Bronchial epithelial cell (primary cell): Measurements from ENCODE around the gene KRTAP1-5. TPM values are rescaled to one million over a fixed set of nuclear protein-coding genes. Genes with fewer than 3 reads are reported as not detected.

Experiments
- DNase-seq: peaks from one replicate; pipeline ENCODE4 v3.0.0-alpha.2; 2010; ENCODE audit warnings: low read depth
- FAIRE-seq: peaks from 2 replicates; lab custom pipeline; 2011; peaks lifted over from hg19 to GRCh38; lab: Jason Lieb, UNC
- H3K27me3 ChIP-seq: 2 replicates; pipeline ENCODE4 v1.5.1; 2011; ENCODE audit warnings: low read length; ENCODE audit not compliant: control insufficient read depth, insufficient read depth
- H3K36me3 ChIP-seq: 2 replicates; pipeline ENCODE4 v1.5.1; 2011; ENCODE audit warnings: low read length; ENCODE audit not compliant: control insufficient read depth, insufficient read depth
- H3K4me3 ChIP-seq: 2 replicates; pipeline ENCODE4 v1.5.1; 2011; ENCODE audit warnings: mild to moderate bottlenecking, low read depth, low read length, control low read depth
- CTCF ChIP-seq: IDR thresholded peaks from 2 replicates; pipeline ENCODE4 v1.5.1; 2011; ENCODE audit warnings: mild to moderate bottlenecking, moderate library complexity, low read length, control low read depth, inconsistent platforms; ENCODE audit not compliant: insufficient read depth, severe bottlenecking
- total RNA-seq: library from RNA; depleted of rRNA; stranded (reverse); fragments of >200 nt; gene quantifications from 2 replicates; pipeline ENCODE4 v1.2.1, GENCODE V29; 2014

The KRTAP1-5 gene
- total RNA-seq, 1 donor from 2014 or later, result not detected

GRCh38 chr17:40981115-40981514 is 45.9 kb downstream of the KRTAP1-5 start:
- DNase-seq, result no peak
- Histone ChIP-seq H3K4me3 (no peak overlapping the region), H3K36me3 (no peaks in the 10 kb centered on the region), H3K27me3 (no peaks in the 10 kb centered on the region)
- TF ChIP-seq CTCF, result no peak
- no peak for FAIRE-seq

GRCh38 chr17:40980596-40980995 is 46.4 kb downstream of the KRTAP1-5 start:
- peak; percentile 47 for FAIRE-seq

GRCh38 chr17:40980117-40980516 is 46.9 kb downstream of the KRTAP1-5 start:
- TF ChIP-seq CTCF, result no peak
- H3K4me3 ChIP-seq, result no peak overlapping the region
- FAIRE-seq (no peak), DNase-seq (no peak)
- H3K27me3 ChIP-seq, result no peaks in the 10 kb centered on the region
- H3K36me3 ChIP-seq, result no peaks in the 10 kb centered on the region

More at GRCh38 chr17:40980596-40980995, 46.4 kb downstream of the KRTAP1-5 start:
- Histone ChIP-seq H3K36me3 (no peaks in the 10 kb centered on the region), H3K4me3 (no peak overlapping the region), H3K27me3 (no peaks in the 10 kb centered on the region)
- DNase-seq, result no peak
- no peak for TF ChIP-seq CTCF

GRCh38 chr17:40978575-40979151 is 48.3 kb downstream of the KRTAP1-5 start:
- Histone ChIP-seq H3K4me3 (no peak overlapping the region), H3K36me3 (no peaks in the 10 kb centered on the region), H3K27me3 (no peaks in the 10 kb centered on the region)
- FAIRE-seq, result no peak
- DNase-seq, result peak; percentile 39
- no peak for TF ChIP-seq CTCF

Other genes with a start within 250 kb of the KRTAP1-5 start
- gene KRT27, start 244.7 kb downstream of the KRTAP1-5 start, total RNA-seq, result not detected in 2 replicates
- not detected in 2 replicates for gene KRT28, start 227.2 kb downstream of the KRTAP1-5 start, total RNA-seq
- 5.8 and 6.3 TPM in 2 replicates for gene KRT10, start 204.6 kb downstream of the KRTAP1-5 start, total RNA-seq
- not detected in 2 replicates for gene KRT12, start 160.0 kb downstream of the KRTAP1-5 start, total RNA-seq
- gene KRT20, start 142.0 kb downstream of the KRTAP1-5 start, total RNA-seq, result not detected in 2 replicates
- gene KRT23, start 89.6 kb downstream of the KRTAP1-5 start, total RNA-seq, result 12.9 and 29.4 TPM in 2 replicates
- not detected in 2 replicates for gene KRT39, start 60.3 kb downstream of the KRTAP1-5 start, total RNA-seq
- gene KRT40, start 42.9 kb downstream of the KRTAP1-5 start, total RNA-seq, result 0.13 TPM in 1 of 2 replicates, not detected in the other
- gene KRTAP3-3, start 33.0 kb downstream of the KRTAP1-5 start, total RNA-seq, result not detected in 2 replicates
- gene KRTAP3-2, start 27.3 kb downstream of the KRTAP1-5 start, total RNA-seq, result not detected in 2 replicates
- gene KRTAP3-1, start 18.1 kb downstream of the KRTAP1-5 start, total RNA-seq, result not detected in 2 replicates
- gene KRTAP1-4, start 3.0 kb upstream of the KRTAP1-5 start, total RNA-seq, result not detected in 2 replicates
- gene KRTAP1-3, start 7.7 kb upstream of the KRTAP1-5 start, total RNA-seq, result not detected in 2 replicates
- gene KRTAP1-1, start 14.2 kb upstream of the KRTAP1-5 start, total RNA-seq, result not detected in 2 replicates
- not detected in 2 replicates for gene KRTAP2-1, start 20.1 kb upstream of the KRTAP1-5 start, total RNA-seq
- gene KRTAP2-2, start 28.0 kb upstream of the KRTAP1-5 start, total RNA-seq, result not detected in 2 replicates
- not detected in 2 replicates for gene KRTAP2-3, start 32.9 kb upstream of the KRTAP1-5 start, total RNA-seq
- gene KRTAP2-4, start 38.7 kb upstream of the KRTAP1-5 start, total RNA-seq, result not detected in 2 replicates
- gene KRTAP4-7, start 56.9 kb upstream of the KRTAP1-5 start, total RNA-seq, result not detected in 2 replicates
- gene KRTAP4-8, start 70.9 kb upstream of the KRTAP1-5 start, total RNA-seq, result not detected in 2 replicates
- not detected in 2 replicates for gene KRTAP4-16, start 75.0 kb upstream of the KRTAP1-5 start, total RNA-seq
- gene KRTAP4-9, start 78.2 kb upstream of the KRTAP1-5 start, total RNA-seq, result not detected in 2 replicates
- not detected in 2 replicates for gene KRTAP4-11, start 91.2 kb upstream of the KRTAP1-5 start, total RNA-seq
- gene KRTAP4-12, start 97.0 kb upstream of the KRTAP1-5 start, total RNA-seq, result not detected in 2 replicates
- not detected in 2 replicates for gene KRTAP4-6, start 113.3 kb upstream of the KRTAP1-5 start, total RNA-seq
- not detected in 2 replicates for gene KRTAP4-5, start 122.6 kb upstream of the KRTAP1-5 start, total RNA-seq
- not detected in 2 replicates for gene KRTAP4-4, start 133.5 kb upstream of the KRTAP1-5 start, total RNA-seq
- gene KRTAP4-3, start 141.0 kb upstream of the KRTAP1-5 start, total RNA-seq, result not detected in 2 replicates
- gene KRTAP4-2, start 151.0 kb upstream of the KRTAP1-5 start, total RNA-seq, result not detected in 2 replicates
- not detected in 2 replicates for gene KRTAP4-1, start 157.7 kb upstream of the KRTAP1-5 start, total RNA-seq
- gene KRTAP9-1, start 162.7 kb upstream of the KRTAP1-5 start, total RNA-seq, result not detected in 2 replicates
- not detected in 2 replicates for gene KRTAP9-2, start 199.4 kb upstream of the KRTAP1-5 start, total RNA-seq
- not detected in 2 replicates for gene KRTAP9-3, start 205.2 kb upstream of the KRTAP1-5 start, total RNA-seq
- gene KRTAP9-8, start 210.8 kb upstream of the KRTAP1-5 start, total RNA-seq, result not detected in 2 replicates
- gene KRTAP9-4, start 222.5 kb upstream of the KRTAP1-5 start, total RNA-seq, result not detected in 2 replicates
- gene KRTAP9-9, start 228.2 kb upstream of the KRTAP1-5 start, total RNA-seq, result not detected in 2 replicates
- not detected in 2 replicates for gene KRTAP9-6, start 238.2 kb upstream of the KRTAP1-5 start, total RNA-seq
- gene KRTAP9-7, start 248.5 kb upstream of the KRTAP1-5 start, total RNA-seq, result not detected in 2 replicates